ENCODE data around the gene LRRC8C. TPM values are rescaled to one million over a fixed set of nuclear protein-coding genes. Genes with fewer than 3 reads are reported as not detected.

Gene LRRC8C
- total RNA-seq, 1 donor from 2014 or later: 5.5 TPM

- no peaks in the 10 kb centered on the region for H3K9me3 ChIP-seq (ENCODE audit: low read depth)
- H3K27ac Mint-ChIP-seq: no peak overlapping the region
- H4K20me1 ChIP-seq (ENCODE audit: low read depth): no peaks in the 10 kb centered on the region
- H3K79me2 ChIP-seq (ENCODE audit: low read depth): no peaks in the 10 kb centered on the region
- H3K9ac ChIP-seq: no peak overlapping the region
- no peak overlapping the region for H3K27ac ChIP-seq
- H3K4me3 Mint-ChIP-seq: peak overlapping the region; percentile 87
- peaks cover 2% of the 10 kb centered on the region for H3K27me3 Mint-ChIP-seq (ENCODE audit: insufficient read depth, low read depth)
- H3F3A ChIP-seq (ENCODE audit: low read depth): peaks cover 6% of the 10 kb centered on the region
- no peaks in the 10 kb centered on the region for H3K36me3 ChIP-seq
- H3K36me3 Mint-ChIP-seq: no peaks in the 10 kb centered on the region
- H3K4me1 Mint-ChIP-seq: peaks cover 16% of the 10 kb centered on the region
- TF ChIP-seq EZH2 (IDR thresholded peaks at IDR 0.05) (no peak), EZH2phosphoT487 (IDR thresholded peaks at IDR 0.05) (no peak), CTCF (IDR thresholded peaks at IDR 0.05) (no peak)
- H3K4me1 ChIP-seq: peaks cover 16% of the 10 kb centered on the region
- no peak for DNase-seq (ENCODE audit: low spot score)
- peak overlapping the region; percentile 80 for H3K4me2 ChIP-seq
- peaks cover 39% of the 10 kb centered on the region for H3K27me3 ChIP-seq
- H3K4me3 ChIP-seq: peak overlapping the region; percentile 56
- no peaks in the 10 kb centered on the region for H3K9me3 Mint-ChIP-seq
- peak overlapping the region; percentile 93 for H2AFZ ChIP-seq (replicated peaks)
Measured at GRCh38 chr1:89763649-89763986, 130.7 kb downstream of the LRRC8C start.

- H3K27me3 ChIP-seq: peaks cover 39% of the 10 kb centered on the region
- Mint-ChIP-seq H3K4me3 (no peak overlapping the region), H3K27me3 (ENCODE audit: insufficient read depth, low read depth) (peaks cover 2% of the 10 kb centered on the region), H3K27ac (no peak overlapping the region), H3K9me3 (no peaks in the 10 kb centered on the region), H3K4me1 (peaks cover 16% of the 10 kb centered on the region), H3K36me3 (no peaks in the 10 kb centered on the region)
- H3K27ac ChIP-seq: no peak overlapping the region
- no peaks in the 10 kb centered on the region for H3K36me3 ChIP-seq
- H3K4me2 ChIP-seq: no peak overlapping the region
- no peaks in the 10 kb centered on the region for H3K9me3 ChIP-seq (ENCODE audit: low read depth)
- H3K4me3 ChIP-seq: no peak overlapping the region
- H2AFZ ChIP-seq (replicated peaks): no peak overlapping the region
- no peaks in the 10 kb centered on the region for H4K20me1 ChIP-seq (ENCODE audit: low read depth)
- peaks cover 6% of the 10 kb centered on the region for H3F3A ChIP-seq (ENCODE audit: low read depth)
- H3K79me2 ChIP-seq (ENCODE audit: low read depth): no peaks in the 10 kb centered on the region
- no peak overlapping the region for H3K9ac ChIP-seq
- TF ChIP-seq CTCF (IDR thresholded peaks at IDR 0.05) (no peak), EZH2phosphoT487 (IDR thresholded peaks at IDR 0.05) (no peak), EZH2 (IDR thresholded peaks at IDR 0.05) (no peak)
- peaks cover 9% of the 10 kb centered on the region for H3K4me1 ChIP-seq
- DNase-seq (ENCODE audit: low spot score): no peak
Measured at GRCh38 chr1:89765774-89766173, 132.9 kb downstream of the LRRC8C start.

DNA sequence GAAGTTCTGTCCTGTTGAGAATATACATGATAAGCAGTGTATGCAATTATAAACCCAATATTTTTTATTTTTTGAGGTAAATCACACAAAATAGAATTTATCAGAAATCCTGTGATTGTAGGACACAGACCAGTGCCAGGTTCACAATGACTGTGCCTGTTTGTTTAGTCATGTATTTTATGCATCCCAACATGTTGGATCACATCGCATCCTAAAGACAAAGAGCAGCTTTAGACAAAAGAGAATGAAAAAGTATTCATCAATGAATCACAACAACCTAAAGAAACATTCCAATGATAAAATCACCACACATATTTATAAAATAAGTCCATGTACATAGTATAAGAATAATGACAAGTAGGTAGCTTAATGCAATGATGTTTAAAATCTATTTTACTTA lies 134.7 kb downstream of the LRRC8C start:
- no peak overlapping the region for H3K27ac Mint-ChIP-seq
- Histone ChIP-seq H3K9me3 (ENCODE audit: low read depth) (no peaks in the 10 kb centered on the region), H3K36me3 (no peaks in the 10 kb centered on the region), H4K20me1 (ENCODE audit: low read depth) (no peaks in the 10 kb centered on the region), H3F3A (ENCODE audit: low read depth) (peaks cover 3% of the 10 kb centered on the region), H3K4me1 (peaks cover 7% of the 10 kb centered on the region), H3K9ac (no peak overlapping the region), H3K4me2 (no peak overlapping the region), H3K79me2 (ENCODE audit: low read depth) (no peaks in the 10 kb centered on the region), H2AFZ (replicated peaks) (no peak overlapping the region), H3K4me3 (no peak overlapping the region), H3K27me3 (peaks cover 26% of the 10 kb centered on the region), H3K27ac (no peak overlapping the region)
- no peaks in the 10 kb centered on the region for H3K36me3 Mint-ChIP-seq
- no peak for DNase-seq (ENCODE audit: low spot score)
- no peaks in the 10 kb centered on the region for H3K9me3 Mint-ChIP-seq
- H3K4me3 Mint-ChIP-seq: no peak overlapping the region
- TF ChIP-seq EZH2 (IDR thresholded peaks at IDR 0.05): no peak
- no peak for TF ChIP-seq EZH2phosphoT487 (IDR thresholded peaks at IDR 0.05)
- no peak for TF ChIP-seq CTCF (IDR thresholded peaks at IDR 0.05)
- peaks cover 11% of the 10 kb centered on the region for H3K4me1 Mint-ChIP-seq
- peaks cover 5% of the 10 kb centered on the region for H3K27me3 Mint-ChIP-seq (ENCODE audit: insufficient read depth, low read depth)

Small RNA genes within 50 kb of the gene (small RNA-seq; reads per million reads assigned to genes)
- gene AC093423.1: not detected

Other genes with a start within 250 kb of the LRRC8C start
- 28.4 and 37.3 TPM in 2 replicates for gene LRRC8B, start 108.3 kb upstream of the LRRC8C start, total RNA-seq (ENCODE audit: low replicate concordance)
- gene LRRC8D, start 187.9 kb downstream of the LRRC8C start, total RNA-seq (ENCODE audit: low replicate concordance): 32.6 and 55.7 TPM in 2 replicates